OCI-LY3 (cell line): ENCODE data around the gene TNNI2.

ENCODE experiments used
- CTCF ChIP-seq: fragments of 200-600, 300-600 bp; sonication (generic); IDR thresholded peaks from 2 replicates; pipeline ENCODE4 v1.5.1; 2014; ENCODE audit warnings: antibody characterized with exemption, low read length, low read depth
- EZH2phosphoT487 ChIP-seq: fragments of 200-600 bp; shearing (Covaris generic); IDR thresholded peaks from 2 replicates; pipeline ENCODE4 v1.6.1; 2018; ENCODE audit warnings: antibody characterized with exemption, mixed run types, low read depth

- TF ChIP-seq CTCF, result no peak
- TF ChIP-seq EZH2phosphoT487, result no peak
These were observed 45.7 kb upstream of the TNNI2 start for GRCh38 chr11:1793081-1793480.
